ENCODE results near the gene FNDC4.

Gene FNDC4

DNA sequence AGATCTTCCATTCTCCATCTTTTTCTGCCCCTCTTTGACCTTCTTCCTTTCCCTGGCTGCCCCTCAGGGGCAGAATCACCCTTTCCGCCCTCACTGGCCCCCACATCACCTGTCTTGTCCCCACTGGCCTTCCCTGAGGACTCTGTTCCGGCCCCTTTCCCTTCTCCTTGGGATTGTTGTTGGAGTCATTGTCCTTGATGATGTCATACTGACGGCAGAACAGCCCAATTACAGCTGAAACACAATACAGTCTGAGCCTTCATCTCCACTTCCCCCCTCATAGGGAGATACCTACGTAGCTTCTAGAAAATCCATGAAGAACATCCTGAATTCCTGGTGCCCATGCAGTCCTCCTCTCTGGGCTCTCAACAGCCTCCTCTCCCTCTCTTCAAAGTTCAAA lies 2.4 kb downstream of the FNDC4 start (continued):
- TF ChIP-seq, protein P1, sequence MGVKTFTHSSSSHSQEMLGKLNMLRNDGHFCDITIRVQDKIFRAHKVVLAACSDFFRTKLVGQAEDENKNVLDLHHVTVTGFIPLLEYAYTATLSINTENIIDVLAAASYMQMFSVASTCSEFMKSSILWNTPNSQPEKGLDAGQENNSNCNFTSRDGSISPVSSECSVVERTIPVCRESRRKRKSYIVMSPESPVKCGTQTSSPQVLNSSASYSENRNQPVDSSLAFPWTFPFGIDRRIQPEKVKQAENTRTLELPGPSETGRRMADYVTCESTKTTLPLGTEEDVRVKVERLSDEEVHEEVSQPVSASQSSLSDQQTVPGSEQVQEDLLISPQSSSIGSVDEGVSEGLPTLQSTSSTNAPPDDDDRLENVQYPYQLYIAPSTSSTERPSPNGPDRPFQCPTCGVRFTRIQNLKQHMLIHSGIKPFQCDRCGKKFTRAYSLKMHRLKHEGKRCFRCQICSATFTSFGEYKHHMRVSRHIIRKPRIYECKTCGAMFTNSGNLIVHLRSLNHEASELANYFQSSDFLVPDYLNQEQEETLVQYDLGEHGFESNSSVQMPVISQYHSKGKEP (tag by site-specific recombination; IDR thresholded peaks at IDR 0.05), result no peak
- TF ChIP-seq GFI1B (tag by site-specific recombination; IDR thresholded peaks at IDR 0.05) (no peak), ZBTB21 (tag by site-specific recombination; IDR thresholded peaks at IDR 0.05) (peak; percentile 79), WT1 (tag by site-specific recombination; IDR thresholded peaks at IDR 0.05) (no peak), ZNF175 (tag by site-specific recombination; IDR thresholded peaks at IDR 0.05) (no peak), ZNF521 (tag by site-specific recombination; IDR thresholded peaks at IDR 0.05) (no peak), ZFHX2 (tag by site-specific recombination; conservative IDR thresholded peaks at IDR 0.05) (no peak), ZNF629 (tag by site-specific recombination; IDR thresholded peaks at IDR 0.05) (peak; percentile 85), ZNF202 (tag by site-specific recombination; IDR thresholded peaks at IDR 0.05; ENCODE audit: borderline replicate concordance) (no peak), ZNF324 (tag by site-specific recombination; IDR thresholded peaks at IDR 0.05) (no peak), ZNF341 (tag by site-specific recombination; IDR thresholded peaks at IDR 0.05; ENCODE audit: low read depth) (no peak), ZNF366 (tag by site-specific recombination; conservative IDR thresholded peaks at IDR 0.05) (peak; percentile 22; the same call in 1 of the 2 replicates), ZNF777 (tag by site-specific recombination; IDR thresholded peaks at IDR 0.05; ENCODE audit: borderline replicate concordance) (no peak), ZNF404 (tag by site-specific recombination; IDR thresholded peaks at IDR 0.05) (no peak), ZNF433 (tag by site-specific recombination; IDR thresholded peaks at IDR 0.05; ENCODE audit: low read depth) (no peak), ZNF292 (tag by site-specific recombination; IDR thresholded peaks at IDR 0.05; ENCODE audit: borderline replicate concordance, low read depth) (no peak), GLI4 (tag by site-specific recombination; IDR thresholded peaks at IDR 0.05) (no peak)
- TF ChIP-seq, protein P2, sequence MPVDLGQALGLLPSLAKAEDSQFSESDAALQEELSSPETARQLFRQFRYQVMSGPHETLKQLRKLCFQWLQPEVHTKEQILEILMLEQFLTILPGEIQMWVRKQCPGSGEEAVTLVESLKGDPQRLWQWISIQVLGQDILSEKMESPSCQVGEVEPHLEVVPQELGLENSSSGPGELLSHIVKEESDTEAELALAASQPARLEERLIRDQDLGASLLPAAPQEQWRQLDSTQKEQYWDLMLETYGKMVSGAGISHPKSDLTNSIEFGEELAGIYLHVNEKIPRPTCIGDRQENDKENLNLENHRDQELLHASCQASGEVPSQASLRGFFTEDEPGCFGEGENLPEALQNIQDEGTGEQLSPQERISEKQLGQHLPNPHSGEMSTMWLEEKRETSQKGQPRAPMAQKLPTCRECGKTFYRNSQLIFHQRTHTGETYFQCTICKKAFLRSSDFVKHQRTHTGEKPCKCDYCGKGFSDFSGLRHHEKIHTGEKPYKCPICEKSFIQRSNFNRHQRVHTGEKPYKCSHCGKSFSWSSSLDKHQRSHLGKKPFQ (tag by site-specific recombination; IDR thresholded peaks at IDR 0.05), result no peak
- TF ChIP-seq, protein P3, sequence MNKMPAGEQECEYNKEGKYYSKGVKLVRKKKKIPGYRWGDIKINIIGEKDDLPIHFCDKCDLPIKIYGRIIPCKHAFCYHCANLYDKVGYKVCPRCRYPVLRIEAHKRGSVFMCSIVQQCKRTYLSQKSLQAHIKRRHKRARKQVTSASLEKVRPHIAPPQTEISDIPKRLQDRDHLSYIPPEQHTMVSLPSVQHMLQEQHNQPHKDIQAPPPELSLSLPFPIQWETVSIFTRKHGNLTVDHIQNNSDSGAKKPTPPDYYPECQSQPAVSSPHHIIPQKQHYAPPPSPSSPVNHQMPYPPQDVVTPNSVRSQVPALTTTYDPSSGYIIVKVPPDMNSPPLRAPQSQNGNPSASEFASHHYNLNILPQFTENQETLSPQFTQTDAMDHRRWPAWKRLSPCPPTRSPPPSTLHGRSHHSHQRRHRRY (tag by site-specific recombination; IDR thresholded peaks at IDR 0.05), result no peak
- TF ChIP-seq, protein P4, sequence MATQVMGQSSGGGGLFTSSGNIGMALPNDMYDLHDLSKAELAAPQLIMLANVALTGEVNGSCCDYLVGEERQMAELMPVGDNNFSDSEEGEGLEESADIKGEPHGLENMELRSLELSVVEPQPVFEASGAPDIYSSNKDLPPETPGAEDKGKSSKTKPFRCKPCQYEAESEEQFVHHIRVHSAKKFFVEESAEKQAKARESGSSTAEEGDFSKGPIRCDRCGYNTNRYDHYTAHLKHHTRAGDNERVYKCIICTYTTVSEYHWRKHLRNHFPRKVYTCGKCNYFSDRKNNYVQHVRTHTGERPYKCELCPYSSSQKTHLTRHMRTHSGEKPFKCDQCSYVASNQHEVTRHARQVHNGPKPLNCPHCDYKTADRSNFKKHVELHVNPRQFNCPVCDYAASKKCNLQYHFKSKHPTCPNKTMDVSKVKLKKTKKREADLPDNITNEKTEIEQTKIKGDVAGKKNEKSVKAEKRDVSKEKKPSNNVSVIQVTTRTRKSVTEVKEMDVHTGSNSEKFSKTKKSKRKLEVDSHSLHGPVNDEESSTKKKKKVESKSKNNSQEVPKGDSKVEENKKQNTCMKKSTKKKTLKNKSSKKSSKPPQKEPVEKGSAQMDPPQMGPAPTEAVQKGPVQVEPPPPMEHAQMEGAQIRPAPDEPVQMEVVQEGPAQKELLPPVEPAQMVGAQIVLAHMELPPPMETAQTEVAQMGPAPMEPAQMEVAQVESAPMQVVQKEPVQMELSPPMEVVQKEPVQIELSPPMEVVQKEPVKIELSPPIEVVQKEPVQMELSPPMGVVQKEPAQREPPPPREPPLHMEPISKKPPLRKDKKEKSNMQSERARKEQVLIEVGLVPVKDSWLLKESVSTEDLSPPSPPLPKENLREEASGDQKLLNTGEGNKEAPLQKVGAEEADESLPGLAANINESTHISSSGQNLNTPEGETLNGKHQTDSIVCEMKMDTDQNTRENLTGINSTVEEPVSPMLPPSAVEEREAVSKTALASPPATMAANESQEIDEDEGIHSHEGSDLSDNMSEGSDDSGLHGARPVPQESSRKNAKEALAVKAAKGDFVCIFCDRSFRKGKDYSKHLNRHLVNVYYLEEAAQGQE (tag by site-specific recombination; IDR thresholded peaks at IDR 0.05), result no peak
- TF ChIP-seq, protein P5, sequence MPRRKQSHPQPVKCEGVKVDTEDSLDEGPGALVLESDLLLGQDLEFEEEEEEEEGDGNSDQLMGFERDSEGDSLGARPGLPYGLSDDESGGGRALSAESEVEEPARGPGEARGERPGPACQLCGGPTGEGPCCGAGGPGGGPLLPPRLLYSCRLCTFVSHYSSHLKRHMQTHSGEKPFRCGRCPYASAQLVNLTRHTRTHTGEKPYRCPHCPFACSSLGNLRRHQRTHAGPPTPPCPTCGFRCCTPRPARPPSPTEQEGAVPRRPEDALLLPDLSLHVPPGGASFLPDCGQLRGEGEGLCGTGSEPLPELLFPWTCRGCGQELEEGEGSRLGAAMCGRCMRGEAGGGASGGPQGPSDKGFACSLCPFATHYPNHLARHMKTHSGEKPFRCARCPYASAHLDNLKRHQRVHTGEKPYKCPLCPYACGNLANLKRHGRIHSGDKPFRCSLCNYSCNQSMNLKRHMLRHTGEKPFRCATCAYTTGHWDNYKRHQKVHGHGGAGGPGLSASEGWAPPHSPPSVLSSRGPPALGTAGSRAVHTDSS (tag by site-specific recombination; IDR thresholded peaks at IDR 0.05), result no peak

Data from HEK293 (cell line).